ENCODE results near the gene SETDB2. TPM values are rescaled to one million over a fixed set of nuclear protein-coding genes. Genes with fewer than 3 reads are reported as not detected.

The SETDB2 gene
- polyA plus RNA-seq, 3 donors from 2014 or later = 5.5 to 8.8 (median 7.5) TPM

DNA sequence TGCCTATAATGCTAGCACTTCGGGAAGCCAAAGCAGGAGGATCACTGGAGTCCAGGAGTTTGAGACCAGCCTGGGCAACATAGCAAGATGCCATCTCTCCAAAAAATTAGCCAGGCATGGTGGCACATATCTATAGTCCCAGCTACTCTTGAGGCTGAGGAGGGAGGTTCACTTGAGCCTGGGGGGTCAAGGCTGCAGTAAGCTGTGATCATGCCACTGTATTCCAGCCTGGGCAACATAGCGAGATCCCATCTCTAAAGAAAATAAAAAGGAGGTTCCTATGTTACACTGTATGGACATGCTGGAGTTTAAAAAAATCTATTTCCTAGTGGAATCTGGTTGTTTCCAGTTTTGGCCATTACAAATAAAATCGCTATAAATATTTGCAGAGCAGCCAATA, 2.8 kb upstream of the SETDB2 start:
- no peak for DNase-seq
- Mint-ChIP-seq H3K4me3 (no peak overlapping the region), H3K27ac (no peak overlapping the region), H3K4me1 (peaks cover 31 to 33% of the 10 kb centered on the region in 2 donors), H3K36me3 (peaks cover 0 to 5% (median 3%) of the 10 kb centered on the region in 3 donors), H3K9me3 (no peaks in the 10 kb centered on the region), H3K27me3 (ENCODE audit: low read depth in 3 of 3) (peaks cover 5 to 14% (median 9%) of the 10 kb centered on the region in 3 donors)

DNA sequence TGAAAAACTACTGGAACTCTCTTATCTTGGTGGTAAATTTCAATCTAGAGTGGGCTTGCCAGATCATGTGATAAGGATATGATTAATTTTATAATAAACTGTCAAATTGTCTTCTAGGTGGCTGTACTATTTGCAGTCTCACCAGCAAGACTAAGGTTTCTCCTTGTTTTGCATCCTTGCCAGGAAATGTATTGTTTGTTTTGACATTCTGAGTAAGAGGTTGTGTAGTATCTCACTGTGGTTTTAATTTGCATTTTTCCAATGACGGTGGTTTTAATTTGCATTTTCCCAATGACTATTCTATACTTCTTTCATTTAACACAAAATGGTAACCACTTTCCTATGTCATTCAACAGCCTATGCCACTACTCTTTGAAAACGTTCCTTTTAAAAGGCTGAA, 2.2 kb upstream of the SETDB2 start:
- H3K27me3 Mint-ChIP-seq (ENCODE audit: low read depth in 3 of 3) = peaks cover 5 to 14% (median 9%) of the 10 kb centered on the region in 3 donors
- H3K4me3 Mint-ChIP-seq = peak overlapping the region in 1 of 5 donors; percentile 43
- no peak for DNase-seq
- H3K36me3 Mint-ChIP-seq = peaks cover 0 to 5% (median 3%) of the 10 kb centered on the region in 3 donors
- peaks cover 36 to 38% of the 10 kb centered on the region in 2 donors for H3K4me1 Mint-ChIP-seq
- no peak overlapping the region for H3K27ac Mint-ChIP-seq
- no peaks in the 10 kb centered on the region for H3K9me3 Mint-ChIP-seq

DNA sequence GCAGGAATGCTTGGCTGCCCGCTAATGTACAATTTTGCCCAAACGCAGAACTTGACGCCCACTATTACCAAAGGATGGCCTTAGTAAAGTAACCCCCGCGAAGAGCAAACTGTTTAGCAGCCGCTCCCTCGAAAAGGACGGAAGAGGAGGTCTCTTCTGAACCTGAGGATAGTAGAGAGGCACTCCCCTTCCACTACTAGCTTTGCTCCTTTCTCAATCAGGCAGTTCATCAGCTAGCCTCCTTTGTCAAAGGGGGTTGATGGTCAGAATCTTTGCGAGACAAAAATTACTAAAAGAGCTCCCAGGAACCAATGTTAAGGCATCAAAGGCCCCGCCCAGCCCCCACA, 744 bp upstream of the SETDB2 start:
- Mint-ChIP-seq H3K4me3 (peak overlapping the region; percentile 91 to 97 (median 94)), H3K4me1 (peaks cover 42 to 53% of the 10 kb centered on the region in 2 donors), H3K36me3 (peaks cover 0 to 3% (median 0%) of the 10 kb centered on the region in 3 donors), H3K9me3 (no peaks in the 10 kb centered on the region), H3K27me3 (ENCODE audit: low read depth in 3 of 3) (peaks cover 5 to 14% (median 8%) of the 10 kb centered on the region in 3 donors), H3K27ac (peak overlapping the region; percentile 96 to 100 (median 97))
- no peak for DNase-seq

DNA sequence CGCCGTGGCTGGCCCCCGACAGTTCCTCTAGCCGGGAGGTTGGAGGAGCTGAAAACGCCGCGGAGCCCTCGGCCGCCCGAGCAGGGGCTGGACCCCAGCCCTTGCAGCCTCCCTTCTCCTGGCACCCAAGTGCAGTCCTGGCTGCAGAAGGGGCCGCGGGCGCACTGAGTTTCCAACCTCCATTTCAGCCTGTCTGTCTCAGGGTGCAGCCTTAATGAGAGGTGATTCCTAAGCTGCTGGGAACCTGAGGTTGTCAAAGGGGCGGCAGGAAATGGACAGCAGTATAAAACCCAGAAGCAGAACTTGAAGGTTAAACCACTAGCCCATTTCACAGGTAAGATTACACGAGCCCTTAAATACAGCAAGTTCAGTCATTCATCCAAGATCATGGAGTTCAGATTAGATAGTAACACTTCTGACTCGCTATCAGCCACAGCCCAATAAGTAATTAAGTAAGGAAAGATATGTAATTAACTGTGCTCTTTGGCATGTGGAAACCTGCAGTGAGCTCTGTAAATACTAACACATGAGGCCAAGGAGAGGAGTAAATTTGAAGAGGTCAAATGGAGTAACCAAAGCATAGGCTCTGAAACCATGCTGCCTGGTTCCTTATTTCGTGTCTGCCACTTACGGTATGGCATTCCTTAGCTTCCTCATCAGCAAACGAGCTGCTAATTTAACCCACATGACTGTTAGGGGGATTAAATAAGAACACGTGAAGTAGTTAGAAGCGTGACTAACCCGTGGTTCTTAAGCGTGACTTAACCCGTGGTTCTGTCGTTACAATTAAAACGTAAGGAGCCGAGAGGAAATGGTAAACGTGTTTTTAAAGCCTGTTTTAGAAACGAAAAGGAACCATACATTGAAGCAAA, 686 bp downstream of the SETDB2 start:
- Mint-ChIP-seq H3K4me1 (peaks cover 44 to 67% of the 10 kb centered on the region in 2 donors), H3K27ac (peak overlapping the region; percentile 92 to 100 (median 96)), H3K9me3 (no peaks in the 10 kb centered on the region), H3K36me3 (peaks cover 0 to 4% (median 0%) of the 10 kb centered on the region in 3 donors), H3K4me3 (peak overlapping the region; percentile 91 to 97 (median 94)), H3K27me3 (ENCODE audit: low read depth in 3 of 3) (peaks cover 5 to 14% (median 8%) of the 10 kb centered on the region in 3 donors)
- peak; percentile 60 to 62 (median 61) for DNase-seq

DNA sequence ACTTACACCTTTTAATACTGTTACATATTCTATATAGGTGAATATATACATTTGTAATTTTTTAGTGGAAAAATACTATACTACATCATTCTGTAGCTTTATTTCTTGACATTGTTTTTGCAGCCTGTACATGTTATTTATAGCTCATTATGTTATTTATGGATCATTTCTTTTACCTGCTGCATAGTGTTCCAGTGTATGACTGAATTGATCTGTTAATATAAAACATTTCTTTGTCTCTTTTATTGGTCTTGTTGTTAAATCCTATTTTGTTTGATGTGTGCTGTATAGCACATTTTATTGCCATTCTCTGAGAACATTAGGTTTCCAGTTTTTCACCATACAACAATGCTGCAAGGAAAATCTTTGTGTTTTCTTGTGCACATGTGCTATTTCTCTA, 2.4 kb downstream of the SETDB2 start:
- H3K4me1 Mint-ChIP-seq = peaks cover 48 to 74% of the 10 kb centered on the region in 2 donors
- peak overlapping the region; percentile 82 to 96 (median 90) for H3K27ac Mint-ChIP-seq
- peaks cover 5 to 14% (median 8%) of the 10 kb centered on the region in 3 donors for H3K27me3 Mint-ChIP-seq (ENCODE audit: low read depth in 3 of 3)
- DNase-seq = no peak
- H3K36me3 Mint-ChIP-seq = peaks cover 0 to 4% (median 0%) of the 10 kb centered on the region in 3 donors
- peak overlapping the region; percentile 42 to 84 (median 65) for H3K4me3 Mint-ChIP-seq
- H3K9me3 Mint-ChIP-seq = no peaks in the 10 kb centered on the region

DNA sequence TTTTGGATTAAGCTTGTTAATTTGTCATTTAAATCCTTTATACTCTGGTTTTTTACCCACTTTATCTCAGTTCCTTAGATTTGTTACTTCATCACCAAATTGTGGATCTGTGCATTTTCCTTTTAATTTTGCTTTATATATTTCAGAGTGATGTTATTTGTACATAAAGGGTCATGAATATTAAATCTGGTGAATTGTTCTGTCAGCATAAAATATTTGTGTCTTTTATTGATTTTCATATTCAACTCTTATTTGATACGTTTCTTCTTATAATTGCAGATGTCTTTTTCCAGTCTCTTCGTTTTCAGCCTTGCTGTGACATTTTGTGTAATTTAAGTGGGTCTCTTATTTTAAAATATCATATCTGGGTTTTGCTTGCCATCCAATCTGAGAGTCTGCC, 4.7 kb downstream of the SETDB2 start:
- no peak for DNase-seq
- Mint-ChIP-seq H3K4me1 (peaks cover 38 to 63% of the 10 kb centered on the region in 2 donors), H3K27ac (peak overlapping the region in 4 of 6 donors; percentile 37 to 96 (median 60)), H3K4me3 (no peak overlapping the region), H3K9me3 (no peaks in the 10 kb centered on the region), H3K36me3 (peaks cover 0 to 15% (median 0%) of the 10 kb centered on the region in 3 donors), H3K27me3 (ENCODE audit: low read depth in 3 of 3) (peaks cover 5 to 9% (median 6%) of the 10 kb centered on the region in 3 donors)

DNA sequence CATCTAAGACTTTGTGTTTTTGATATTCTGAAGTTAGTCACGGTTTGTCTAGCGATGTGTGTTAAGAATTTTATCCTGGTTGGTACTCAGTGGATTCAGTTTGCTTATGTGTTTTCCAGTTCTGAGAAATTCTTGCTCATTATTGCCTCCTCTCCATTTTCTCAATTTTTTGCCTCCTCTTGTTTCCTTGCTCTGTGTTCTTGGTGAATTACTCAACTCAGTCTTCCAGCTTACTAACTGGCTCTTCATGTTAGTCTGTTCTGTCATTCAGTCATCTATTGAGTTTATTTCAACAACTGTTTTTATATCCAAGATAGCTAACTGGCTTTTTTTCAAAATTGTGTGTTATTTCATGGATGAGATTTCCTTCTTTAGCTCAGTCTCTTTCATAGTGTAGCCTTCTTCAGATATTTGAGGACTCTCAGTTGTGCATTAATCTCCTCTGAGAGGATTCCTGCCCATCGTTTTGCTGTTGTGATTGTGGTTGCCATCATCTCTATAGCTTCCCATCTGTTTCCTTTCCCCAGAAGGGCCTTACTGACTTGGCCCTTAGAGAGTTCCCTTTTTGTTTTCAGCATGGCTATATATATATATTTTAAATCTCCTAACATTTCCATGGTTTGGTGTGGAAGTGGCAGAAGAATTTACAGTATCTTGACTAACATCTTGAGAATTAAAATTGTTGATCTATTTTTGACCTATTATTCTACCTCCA, 6.2 kb downstream of the SETDB2 start:
- Mint-ChIP-seq H3K4me1 (peaks cover 34 to 62% of the 10 kb centered on the region in 2 donors), H3K9me3 (no peaks in the 10 kb centered on the region), H3K27me3 (ENCODE audit: low read depth in 3 of 3) (no peaks in the 10 kb centered on the region), H3K4me3 (no peak overlapping the region), H3K36me3 (peaks cover 0 to 15% (median 0%) of the 10 kb centered on the region in 3 donors), H3K27ac (peak overlapping the region in 4 of 6 donors; percentile 7 to 96 (median 45))
- no peak for DNase-seq

DNA sequence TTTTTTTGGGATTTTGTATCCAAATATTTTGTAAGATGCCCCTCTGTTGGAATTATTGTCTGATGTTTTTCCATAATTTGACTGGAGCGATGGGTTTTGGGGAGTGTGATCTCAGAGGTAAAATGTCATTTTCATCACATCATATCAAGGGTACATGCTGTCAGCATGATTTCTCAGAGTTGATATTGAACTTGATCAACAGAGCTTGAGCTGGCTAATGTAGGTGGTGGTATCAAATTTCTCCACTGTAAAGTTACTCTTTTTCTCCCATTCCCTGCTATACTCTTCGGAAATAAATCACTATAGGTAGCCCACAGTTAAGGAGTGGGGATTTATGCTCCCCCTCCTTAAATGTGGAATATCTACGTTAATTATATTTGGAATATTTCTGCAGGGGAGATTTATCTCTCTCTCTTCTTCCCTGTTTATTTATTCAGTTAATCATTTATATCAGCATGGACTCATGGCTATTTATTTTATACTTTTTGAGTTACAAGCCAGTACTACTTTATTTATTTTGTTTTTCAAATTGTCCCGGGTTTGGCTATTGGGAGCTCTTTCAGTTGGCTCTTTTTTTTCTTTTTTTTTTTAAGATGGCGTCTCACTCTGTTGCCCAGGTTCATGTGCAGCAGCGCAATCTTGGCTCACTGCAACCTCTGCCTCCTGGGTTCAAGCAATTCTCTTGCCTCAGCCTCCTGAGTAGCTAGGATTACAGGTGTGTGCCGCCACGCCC, 8.8 kb downstream of the SETDB2 start:
- peaks cover 15 to 45% of the 10 kb centered on the region in 2 donors for H3K4me1 Mint-ChIP-seq
- DNase-seq = no peak
- no peaks in the 10 kb centered on the region for H3K27me3 Mint-ChIP-seq (ENCODE audit: low read depth in 3 of 3)
- no peak overlapping the region for H3K4me3 Mint-ChIP-seq
- peaks cover 0 to 15% (median 0%) of the 10 kb centered on the region in 3 donors for H3K36me3 Mint-ChIP-seq
- no peaks in the 10 kb centered on the region for H3K9me3 Mint-ChIP-seq
- H3K27ac Mint-ChIP-seq = no peak overlapping the region

DNA sequence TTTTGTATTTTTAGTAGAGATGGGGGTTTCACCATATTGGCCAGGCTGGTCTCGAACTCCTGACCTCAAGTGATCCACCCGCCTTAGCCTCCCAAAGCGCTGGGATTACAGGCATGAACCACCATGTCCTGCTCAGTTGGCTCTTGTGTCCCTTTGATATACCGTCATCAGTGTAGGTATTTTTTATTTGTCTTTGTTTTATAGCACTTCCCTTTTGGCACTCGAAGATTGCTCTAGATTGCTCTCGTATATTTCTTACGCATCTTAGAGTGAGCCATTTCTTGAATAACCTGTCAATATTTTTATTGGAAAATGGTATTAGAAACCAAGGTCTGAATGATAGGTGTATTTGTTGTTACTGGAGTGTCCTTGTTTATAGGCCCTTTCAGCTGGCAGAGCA, 9.4 kb downstream of the SETDB2 start:
- no peaks in the 10 kb centered on the region for H3K9me3 Mint-ChIP-seq
- no peak overlapping the region for H3K27ac Mint-ChIP-seq
- H3K4me1 Mint-ChIP-seq = peaks cover 12 to 39% of the 10 kb centered on the region in 2 donors
- H3K36me3 Mint-ChIP-seq = peaks cover 0 to 15% (median 2%) of the 10 kb centered on the region in 3 donors
- H3K4me3 Mint-ChIP-seq = no peak overlapping the region
- no peak for DNase-seq
- no peaks in the 10 kb centered on the region for H3K27me3 Mint-ChIP-seq (ENCODE audit: low read depth in 3 of 3)

DNA sequence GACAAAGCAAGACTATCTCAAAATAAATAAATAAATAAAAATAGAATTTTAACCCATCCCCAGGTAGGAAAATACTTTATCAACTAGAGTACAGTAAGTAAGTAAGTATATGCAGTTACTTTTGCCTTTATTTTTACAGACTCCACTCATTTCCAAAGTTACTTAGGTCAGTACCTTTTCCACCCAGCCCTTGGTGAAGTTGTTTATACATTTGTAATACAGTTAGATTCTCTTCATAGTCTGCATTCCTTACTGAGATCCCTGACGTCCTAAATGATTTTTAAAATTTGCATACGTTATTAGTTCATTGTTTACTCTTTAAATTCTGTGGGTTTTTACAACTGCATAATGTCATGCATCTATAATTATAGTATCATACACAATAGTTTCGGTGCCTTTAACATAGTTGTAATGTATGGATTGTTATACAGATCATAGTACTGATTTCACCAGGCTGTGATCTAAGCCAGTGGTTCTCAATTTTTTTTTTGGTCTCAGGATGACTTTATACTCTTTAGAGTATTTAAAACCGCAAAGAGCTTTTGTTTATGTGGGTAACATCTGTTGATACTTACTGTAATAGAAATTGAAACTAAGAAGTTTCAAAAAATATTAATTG, 10.4 kb downstream of the SETDB2 start:
- no peaks in the 10 kb centered on the region for H3K27me3 Mint-ChIP-seq (ENCODE audit: low read depth in 3 of 3)
- no peaks in the 10 kb centered on the region for H3K9me3 Mint-ChIP-seq
- peak overlapping the region; percentile 10 to 79 (median 59) for H3K27ac Mint-ChIP-seq
- H3K4me1 Mint-ChIP-seq = peaks cover 12 to 29% of the 10 kb centered on the region in 2 donors
- DNase-seq = peak in 2 of 3 donors; percentile 4 to 25
- H3K36me3 Mint-ChIP-seq = peaks cover 0 to 11% (median 3%) of the 10 kb centered on the region in 3 donors
- H3K4me3 Mint-ChIP-seq = peak overlapping the region in 4 of 5 donors; percentile 15 to 65 (median 38)

DNA sequence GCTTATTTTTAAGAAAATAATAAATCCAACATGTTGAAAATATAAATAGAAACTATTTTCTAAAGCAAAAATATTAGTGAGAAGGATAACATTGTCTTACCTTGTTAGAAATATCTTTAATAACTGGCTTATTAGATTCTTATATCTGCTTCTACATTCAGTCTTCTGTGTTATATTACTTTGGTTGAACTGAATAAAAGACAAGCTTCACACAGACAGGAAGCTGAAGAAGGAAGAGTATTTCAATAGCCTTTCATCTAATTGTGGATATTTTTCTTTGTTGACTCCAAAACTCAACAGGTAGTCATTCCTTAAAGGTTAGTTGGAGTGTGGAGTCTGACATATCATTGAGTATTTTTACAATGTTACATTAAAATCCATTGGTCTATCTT, 10.9 kb downstream of the SETDB2 start:
- peaks cover 0 to 11% (median 3%) of the 10 kb centered on the region in 3 donors for H3K36me3 Mint-ChIP-seq
- H3K27ac Mint-ChIP-seq = peak overlapping the region in 3 of 6 donors; percentile 30 to 61 (median 48)
- DNase-seq = no peak
- H3K4me3 Mint-ChIP-seq = no peak overlapping the region
- no peaks in the 10 kb centered on the region for H3K27me3 Mint-ChIP-seq (ENCODE audit: low read depth in 3 of 3)
- no peaks in the 10 kb centered on the region for H3K9me3 Mint-ChIP-seq
- peaks cover 12 to 24% of the 10 kb centered on the region in 2 donors for H3K4me1 Mint-ChIP-seq

DNA sequence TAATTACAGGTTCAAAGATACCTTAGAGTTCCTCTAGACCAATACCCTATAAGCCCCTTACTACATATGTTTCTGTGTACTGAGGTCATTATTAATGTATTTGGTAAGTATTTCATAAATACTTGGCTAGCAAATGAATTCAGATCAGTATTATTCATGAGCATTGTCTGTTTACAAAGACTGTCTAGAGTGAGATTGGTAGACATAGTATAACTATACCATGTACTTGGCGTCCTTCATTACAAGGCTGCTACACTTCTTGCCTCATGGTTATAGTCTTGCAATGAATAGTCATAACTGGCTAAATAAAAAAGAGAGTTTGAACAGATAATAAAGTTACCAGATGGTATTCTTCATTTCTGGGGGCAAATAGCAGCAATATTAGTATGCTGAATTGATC, 12.1 kb downstream of the SETDB2 start:
- peaks cover 6 to 17% (median 9%) of the 10 kb centered on the region in 3 donors for H3K36me3 Mint-ChIP-seq
- H3K27me3 Mint-ChIP-seq (ENCODE audit: low read depth in 3 of 3) = no peaks in the 10 kb centered on the region
- no peak for DNase-seq
- peaks cover 8 to 19% of the 10 kb centered on the region in 2 donors for H3K4me1 Mint-ChIP-seq
- no peak overlapping the region for H3K4me3 Mint-ChIP-seq
- H3K9me3 Mint-ChIP-seq = no peaks in the 10 kb centered on the region
- peak overlapping the region in 3 of 6 donors; percentile 2 to 21 (median 21) for H3K27ac Mint-ChIP-seq

DNA sequence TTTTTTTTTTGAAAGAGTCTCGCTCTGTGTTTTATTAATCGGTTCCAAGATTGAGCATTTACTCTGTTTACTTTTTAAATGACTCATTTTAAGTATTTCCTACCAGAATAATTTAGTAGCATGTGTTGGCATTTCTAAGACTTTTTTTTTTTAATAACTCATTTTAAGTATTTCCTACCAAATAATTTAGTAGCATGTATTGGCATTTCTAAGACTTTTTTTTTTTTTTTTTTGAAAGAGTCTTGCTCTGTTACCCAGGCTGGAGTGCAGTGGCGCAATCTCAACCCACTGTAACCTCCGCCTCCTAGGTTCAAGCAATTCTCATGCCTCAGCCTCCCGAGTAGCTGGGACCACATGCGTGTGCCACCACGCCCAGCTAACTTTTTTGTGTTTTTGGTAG, 13.1 kb downstream of the SETDB2 start:
- Mint-ChIP-seq H3K4me3 (no peak overlapping the region), H3K27ac (no peak overlapping the region), H3K4me1 (peaks cover 8 to 19% of the 10 kb centered on the region in 2 donors), H3K27me3 (ENCODE audit: low read depth in 3 of 3) (no peaks in the 10 kb centered on the region), H3K9me3 (peaks cover 0 to under 1% (median 0%) of the 10 kb centered on the region in 6 donors), H3K36me3 (peaks cover 14 to 24% (median 20%) of the 10 kb centered on the region in 3 donors)
- DNase-seq = no peak
